Activated gamma-delta T cell treated with anti-CD3 and anti-CD28 coated beads, Interleukin-2, amount 50 U/mL, for 16 hours (primary cell): Measurements from ENCODE around the gene DMD.

Source experiments
- DNase-seq: peaks from one replicate; pipeline ENCODE4 v3.0.0-alpha.2; 2020; ENCODE audit warnings: low read depth

Gene DMD

DNA sequence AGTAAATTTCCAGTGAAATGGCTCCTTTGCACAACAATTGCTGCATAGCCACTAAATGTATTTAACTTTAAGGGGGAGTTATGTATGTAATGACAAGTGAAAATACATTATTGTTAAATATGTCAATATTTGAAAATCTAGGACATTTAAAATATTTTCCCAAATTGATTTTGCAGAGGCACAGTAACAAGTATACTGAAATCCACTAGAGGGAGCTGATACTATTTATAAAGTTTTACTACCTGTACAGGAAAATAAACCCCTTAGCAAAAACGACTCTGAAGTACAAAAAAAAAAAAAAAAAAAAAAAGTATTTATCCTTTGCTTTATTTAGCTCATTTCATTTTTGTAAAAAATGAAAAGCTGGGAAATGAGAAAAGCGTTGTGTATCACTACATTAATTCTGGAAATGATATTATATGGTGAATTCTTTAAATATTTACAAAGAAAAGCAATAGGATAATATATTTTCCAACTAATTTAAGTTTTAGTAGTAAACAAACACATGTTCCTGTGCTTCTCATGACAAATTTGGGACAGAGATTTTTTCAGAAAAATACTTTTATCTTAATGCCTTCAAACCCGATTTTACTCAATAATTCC, 727.7 kb downstream of the DMD start:
- no peak for DNase-seq

GRCh38 chrX:32480019-32480418, 731.3 kb downstream of the DMD start:
- no peak for DNase-seq

DNA sequence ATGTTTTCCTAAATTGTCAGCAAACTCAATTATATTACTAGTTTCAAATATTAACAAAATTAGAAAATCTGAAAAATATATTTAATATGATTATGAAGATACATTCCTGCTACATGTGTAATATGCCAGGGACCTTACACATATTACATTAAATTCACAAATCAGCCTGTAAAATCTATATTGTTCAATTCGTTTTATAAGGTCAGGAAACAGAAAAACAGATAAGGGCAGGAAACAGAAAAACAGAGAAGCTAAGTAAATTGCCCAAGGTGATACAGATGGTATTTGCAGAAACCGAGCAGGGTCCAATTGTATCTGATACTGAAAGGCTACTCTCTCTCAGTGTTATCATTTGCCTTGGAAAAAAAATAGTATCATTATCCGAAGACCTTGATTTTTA, 739.0 kb downstream of the DMD start:
- DNase-seq = no peak

GRCh38 chrX:32455704-32456103, 755.6 kb downstream of the DMD start:
- DNase-seq = no peak

GRCh38 chrX:32451954-32452695, 759.2 kb downstream of the DMD start:
- no peak for DNase-seq

DNA sequence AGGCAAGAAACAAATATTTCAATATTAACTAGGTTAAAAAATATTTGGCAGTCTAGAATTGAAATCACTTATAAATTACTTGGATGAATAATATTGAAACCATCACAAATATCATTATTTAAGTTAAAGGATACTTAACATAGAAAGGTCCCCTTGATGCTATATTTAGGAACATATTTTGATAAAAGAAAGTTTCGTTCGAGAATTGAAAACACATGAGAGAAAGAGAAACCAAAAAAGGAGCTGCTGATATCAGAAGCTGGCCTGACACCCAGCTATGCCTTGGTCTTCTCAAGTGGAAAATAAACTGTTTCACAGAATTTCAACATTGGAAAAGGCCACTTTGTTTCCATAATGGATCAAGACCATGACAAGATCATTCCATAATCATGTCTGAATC, 762.4 kb downstream of the DMD start:
- DNase-seq = no peak

GRCh38 chrX:32448320-32448719, 763.0 kb downstream of the DMD start:
- no peak for DNase-seq

DNA sequence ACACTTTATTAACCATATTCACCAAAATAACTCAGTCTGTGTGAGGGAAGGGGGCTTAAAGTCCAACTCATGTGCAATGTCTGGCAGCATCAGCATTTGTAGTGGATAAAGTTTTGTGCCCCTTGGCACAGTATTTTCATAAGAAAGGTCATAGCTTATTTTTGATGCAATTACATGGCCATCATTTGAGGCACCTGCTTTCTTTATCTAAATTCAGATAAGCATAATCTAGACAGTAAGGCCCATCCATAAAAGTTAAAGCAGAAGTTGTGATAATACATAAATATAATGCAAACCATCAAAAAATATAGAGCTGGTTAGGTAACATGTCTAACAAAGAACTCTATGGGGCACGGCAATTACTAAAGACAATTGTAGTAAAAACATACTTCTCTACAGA, 763.7 kb downstream of the DMD start:
- DNase-seq = no peak

- no peak for DNase-seq
Measured at GRCh38 chrX:32443841-32444240, 767.5 kb downstream of the DMD start.

- DNase-seq = no peak
Measured at GRCh38 chrX:32421266-32421665, 790.1 kb downstream of the DMD start.

DNA sequence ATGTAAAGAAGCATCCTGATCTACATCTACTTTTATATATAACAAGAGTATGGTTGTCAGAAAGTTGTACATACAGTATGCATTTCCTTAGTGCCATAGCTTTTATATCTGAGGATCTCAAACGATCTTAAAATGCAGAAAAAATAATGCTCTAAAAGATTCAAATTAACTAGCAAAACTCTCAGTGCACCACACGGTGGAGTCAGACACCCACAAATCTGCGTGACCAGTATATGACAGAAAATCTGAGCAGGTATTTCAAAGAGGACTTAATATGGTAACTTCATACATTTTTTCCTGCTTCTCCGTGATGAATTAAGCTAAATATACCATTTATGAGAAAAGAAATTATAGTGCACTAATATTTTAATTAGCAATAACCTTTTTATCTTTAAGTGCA, 803.0 kb downstream of the DMD start:
- DNase-seq = no peak

DNA sequence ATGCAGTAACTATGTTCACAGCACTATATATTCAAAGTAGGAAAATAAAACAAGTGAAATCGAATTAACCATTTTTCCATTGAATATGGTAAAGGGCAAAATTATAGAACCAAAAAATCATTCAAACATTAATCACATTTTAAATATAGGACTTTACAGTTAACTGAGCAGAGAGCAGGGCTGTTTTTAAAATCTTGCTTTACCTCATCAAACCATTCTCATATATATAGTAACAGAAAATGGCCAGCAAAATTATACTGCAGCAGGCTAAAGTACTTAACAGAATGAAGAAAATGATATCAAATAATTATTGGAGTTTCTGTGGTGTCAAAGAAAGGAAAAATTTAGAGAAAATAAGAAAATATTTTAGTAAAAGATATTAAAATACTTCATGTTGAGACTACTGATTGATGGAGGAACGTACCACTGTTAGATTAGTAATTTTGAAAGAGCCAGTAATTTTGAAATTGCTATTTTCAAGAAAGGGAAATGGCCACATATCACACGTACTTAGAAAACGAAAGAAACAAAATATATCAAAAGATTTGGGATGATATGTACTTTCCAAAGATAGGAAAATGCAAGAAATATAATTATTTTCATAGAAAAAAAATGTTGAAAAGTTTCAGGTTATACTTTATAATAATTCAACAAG, 813.7 kb downstream of the DMD start:
- DNase-seq = no peak

DNA sequence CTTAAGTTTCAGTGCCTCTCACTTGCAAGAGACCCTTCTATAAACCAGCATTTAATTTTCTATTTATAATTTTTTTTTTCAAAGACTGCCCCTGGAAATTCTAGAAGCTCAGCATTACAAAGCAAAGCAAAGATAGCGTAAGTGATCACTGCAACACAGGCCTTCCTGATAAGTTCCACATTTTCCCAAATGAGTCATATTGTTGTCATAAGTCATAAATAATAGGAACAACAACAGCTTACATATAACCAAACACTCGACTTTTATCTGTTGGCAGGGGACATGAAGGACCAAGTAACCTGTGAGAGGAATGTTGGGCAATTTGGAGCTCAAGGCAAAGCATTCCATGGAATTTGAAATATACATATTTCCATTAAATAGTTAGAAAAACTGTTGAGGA, 815.5 kb downstream of the DMD start:
- no peak for DNase-seq

DNA sequence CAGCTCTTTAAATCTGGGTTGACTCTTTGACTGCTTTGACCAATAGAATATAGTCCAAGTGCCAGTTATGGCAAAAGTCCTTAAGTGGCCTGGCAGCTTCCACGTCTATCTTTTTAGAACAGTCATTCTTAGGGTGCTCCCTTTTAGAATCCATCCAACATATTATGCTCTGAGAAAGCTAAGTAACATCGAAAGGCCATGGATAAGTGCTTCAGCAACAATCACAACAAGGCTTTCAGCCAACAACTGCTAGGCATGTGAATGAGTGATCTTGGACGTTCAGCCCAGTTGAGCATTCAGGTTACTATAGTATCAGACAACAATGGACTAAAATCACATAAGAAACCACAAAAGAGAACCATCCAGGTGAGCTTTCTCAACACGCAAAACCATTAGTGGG, 818.7 kb downstream of the DMD start:
- DNase-seq = no peak

GRCh38 chrX:32370456-32371205, 840.7 kb downstream of the DMD start:
- no peak for DNase-seq

DNA sequence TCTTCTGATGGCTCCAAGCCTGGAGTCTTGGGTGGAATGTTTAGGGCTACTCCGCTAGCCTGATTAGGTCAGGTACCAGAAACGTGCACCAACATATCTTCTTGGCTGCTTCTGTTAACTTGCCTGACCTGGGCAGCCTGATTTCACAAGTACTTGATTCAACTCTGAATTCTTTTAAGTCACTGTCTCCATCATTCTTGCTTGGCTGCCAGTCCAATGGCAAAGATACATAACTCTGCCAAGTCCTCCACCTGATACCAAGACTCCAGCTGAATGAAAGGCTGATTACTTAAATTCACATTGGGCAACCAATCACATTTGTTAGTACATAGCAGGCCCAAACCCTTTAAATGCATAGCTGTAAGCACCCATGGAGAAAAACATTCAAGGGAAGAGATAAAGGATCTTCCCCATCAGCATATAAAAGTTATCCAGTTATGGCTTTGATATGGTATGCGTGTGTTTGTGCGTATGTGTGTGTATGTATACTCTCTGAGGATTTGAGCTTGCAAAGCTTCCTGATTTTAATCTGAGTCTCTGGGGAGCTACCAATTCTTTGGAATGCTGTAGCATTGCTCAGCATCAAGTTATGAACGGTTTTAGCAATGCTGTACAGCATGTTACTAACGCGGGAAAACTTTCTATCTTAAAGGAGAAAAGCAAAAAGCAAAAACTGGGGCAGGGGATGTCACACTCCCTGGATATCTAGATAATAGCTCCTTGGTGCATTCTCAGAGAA, 917.2 kb downstream of the DMD start:
- no peak for DNase-seq

GRCh38 chrX:32289356-32289755, 922.0 kb downstream of the DMD start:
- DNase-seq = no peak

GRCh38 chrX:32281853-32282252, 929.5 kb downstream of the DMD start:
- DNase-seq = no peak

DNA sequence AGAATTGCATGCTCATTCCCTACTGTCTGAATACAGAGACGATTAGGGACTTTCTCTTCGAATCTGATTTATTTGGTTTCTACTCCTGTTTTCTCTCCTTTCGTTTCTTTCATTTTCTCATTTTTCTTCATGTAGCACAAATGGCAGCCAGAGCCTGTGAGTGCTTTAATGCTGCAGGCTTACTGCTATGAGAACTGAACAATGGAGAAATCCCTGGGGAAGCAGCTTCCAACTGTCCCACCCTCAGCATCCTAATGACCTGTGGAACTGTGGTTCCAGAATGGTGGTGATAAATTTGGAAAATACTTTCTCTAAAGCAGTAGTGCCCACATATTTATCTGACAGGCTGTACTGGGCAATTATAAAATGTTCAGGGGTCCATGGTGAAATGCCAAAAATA, 930.4 kb downstream of the DMD start:
- DNase-seq = no peak

DNA sequence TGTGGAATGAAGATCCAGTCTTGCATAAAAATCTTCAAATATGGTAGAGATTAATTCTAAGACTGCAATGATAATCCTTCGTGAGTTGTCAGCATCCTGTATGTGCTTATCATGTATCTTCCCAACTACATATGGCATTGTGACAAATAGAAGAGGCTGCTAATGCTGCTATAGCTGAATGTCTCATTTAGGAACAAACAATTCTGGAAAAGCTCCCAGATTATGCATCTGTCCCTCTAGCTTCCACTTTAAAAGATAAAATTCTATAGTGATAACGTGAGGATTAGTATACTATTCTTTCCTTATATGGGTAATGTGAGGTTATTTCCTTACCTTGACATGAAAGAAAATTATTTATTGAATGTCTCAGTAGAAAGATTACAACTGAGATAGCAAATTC, 930.9 kb downstream of the DMD start:
- DNase-seq = no peak

GRCh38 chrX:32276153-32276552, 935.2 kb downstream of the DMD start:
- no peak for DNase-seq

- DNase-seq = no peak
Measured at GRCh38 chrX:32269866-32270265, 941.5 kb downstream of the DMD start.
